HepG2 (cell line): Measurements from ENCODE around the gene TIAM2. TPM values are rescaled to one million over a fixed set of nuclear protein-coding genes. Genes with fewer than 3 reads are reported as not detected.

Source experiments
- ATAC-seq: fragments of 200-7000 bp; cut with Tn5 transposase; 3 replicates; pipeline ENCODE4 v1.9.1; 2020; ENCODE audit warnings: mild to moderate bottlenecking, moderate library complexity
- BruUV-seq: library from RNA; stranded (reverse); fragments of 400-500 nt; replicated peaks from 2 replicates; lab custom pipeline; 2021; lab: Mats Ljungman, UMichigan
- CTCF ChIA-PET: fragments of 300-600 bp; formaldehyde crosslinking; extraction: SDS; loops from one replicate; lab custom pipeline; 2021; ENCODE audit warnings: low total read pairs, inconsistent platforms, low intra/inter-chr PET ratio; lab: Yijun Ruan, JAX
- POLR2A ChIA-PET: fragments of 350-600 bp; sonication (Branson Sonifier 250); formaldehyde crosslinking; loops from one replicate; lab custom pipeline; 2020; ENCODE audit warnings: antibody characterized with exemption, inconsistent platforms; lab: Yijun Ruan, JAX
- DNase-seq: peaks from one replicate; pipeline ENCODE4 v3.0.0-alpha.2; 2015; ENCODE audit warnings: low spot score
- FAIRE-seq: peaks from 3 replicates; lab custom pipeline; 2011; peaks lifted over from hg19 to GRCh38; lab: Jason Lieb, UNC
- H2AFZ ChIP-seq: one replicate; pipeline ENCODE4 v1.6.1; 2011; ENCODE audit warnings: low read length, inconsistent platforms
- H3K27ac ChIP-seq: fragments of 300-600 bp; 3 replicates; pipeline ENCODE4 v1.8.0; 2011; ENCODE audit warnings: mixed run types, mild to moderate bottlenecking, mixed read lengths, low read length, inconsistent platforms; ENCODE audit not compliant: insufficient read depth; ENCODE audit errors: extremely low read length
- H3K27me3 ChIP-seq, 2 experiments: fragments of 200-600 bp in 1 of 2; 2 replicates in 1 of 2; 3 replicates in 1 of 2; pipeline versions ENCODE4 v1.6.0 to v1.8.0; 2011; ENCODE audit warnings: low read length in 2 of 2, mild to moderate bottlenecking in 2 of 2, moderate library complexity in 2 of 2, inconsistent platforms in 1 of 2; ENCODE audit not compliant: insufficient read depth in 2 of 2, control insufficient read depth in 1 of 2
- H3K36me3 ChIP-seq, 2 experiments: fragments of 200-600 bp in 1 of 2; replicated peaks in 1 of 2; 2 replicates in 1 of 2; 3 replicates in 1 of 2; pipeline versions ENCODE4 v1.5.1 to v1.8.0; 2011; ENCODE audit warnings: low read length in 2 of 2, inconsistent platforms in 1 of 2; ENCODE audit not compliant: insufficient read depth in 2 of 2, control insufficient read depth in 1 of 2
- H3K4me1 ChIP-seq: 2 replicates; pipeline ENCODE4 v1.5.1; 2012; ENCODE audit warnings: low read length, inconsistent platforms; ENCODE audit not compliant: insufficient read depth
- H3K4me2 ChIP-seq: 2 replicates; pipeline ENCODE4 v1.6.0; 2011; ENCODE audit warnings: low read depth, low read length, inconsistent platforms
- H3K4me3 ChIP-seq, 3 experiments: fragments of 200-600 bp in 1 of 3; sonication (generic), shearing (Covaris generic) in 1 of 3; replicated peaks in 1 of 3; 2 replicates each; pipeline ENCODE4 v1.5.1; 2011 to 2016; ENCODE audit warnings: low read length in 3 of 3, inconsistent platforms in 2 of 3, low read depth in 2 of 3, mild to moderate bottlenecking in 2 of 3, control low read depth in 1 of 3, mixed read lengths in 1 of 3; ENCODE audit not compliant: insufficient read depth in 1 of 3
- H3K79me2 ChIP-seq: one replicate; pipeline ENCODE4 v1.6.1; 2011; ENCODE audit warnings: low read length, inconsistent platforms; ENCODE audit not compliant: insufficient read depth
- H3K9ac ChIP-seq: 2 replicates; pipeline ENCODE4 v1.6.0; 2011; ENCODE audit warnings: mild to moderate bottlenecking, low read depth, low read length, inconsistent platforms; ENCODE audit not compliant: insufficient read depth
- H3K9me3 ChIP-seq: 2 replicates; pipeline ENCODE4 v1.5.1; 2012; ENCODE audit warnings: mild to moderate bottlenecking, low read length
- H4K20me1 ChIP-seq: 2 replicates; pipeline ENCODE4 v1.6.0; 2011; ENCODE audit warnings: inconsistent platforms, mild to moderate bottlenecking, low read length, moderate library complexity; ENCODE audit not compliant: insufficient read depth
- FOXK2 ChIP-seq: fragments of 450-650 bp; IDR thresholded peaks from 2 replicates; pipeline ENCODE4 v1.6.1; 2016
- MAFF ChIP-seq: IDR thresholded peaks from 2 replicates; pipeline ENCODE4 v1.6.1; 2011; ENCODE audit warnings: low read depth, low read length, improper control_type of control experiment
- SP140L ChIP-seq: sonication (generic); formaldehyde crosslinking; IDR thresholded peaks from 2 replicates; pipeline ENCODE4 v1.4.0; 2020; ENCODE audit warnings: missing genetic modification reagents, borderline replicate concordance
- SUZ12 ChIP-seq: fragments of 150-350 bp; IDR thresholded peaks from 2 replicates; pipeline ENCODE4 v1.6.1; 2014; ENCODE audit warnings: low read depth, low read length
- TBP ChIP-seq: sonication (generic); formaldehyde crosslinking; IDR thresholded peaks from 2 replicates; pipeline ENCODE4 v1.5.0; 2020; ENCODE audit warnings: missing genetic modification reagents
- ZFP62 ChIP-seq: sonication (generic); formaldehyde crosslinking; IDR thresholded peaks from 2 replicates; pipeline ENCODE4 v1.4.0; 2020; ENCODE audit warnings: missing genetic modification reagents
- ZFY ChIP-seq: sonication (generic); formaldehyde crosslinking; IDR thresholded peaks from 2 replicates; pipeline ENCODE4 v1.4.0; 2020; ENCODE audit warnings: missing genetic modification reagents
- ZNF121 ChIP-seq: sonication (generic); formaldehyde crosslinking; IDR thresholded peaks from 2 replicates; pipeline ENCODE4 v1.5.0; 2020; ENCODE audit warnings: mild to moderate bottlenecking, missing genetic modification reagents
- ZNF124 ChIP-seq: sonication (generic); formaldehyde crosslinking; IDR thresholded peaks from 2 replicates; pipeline ENCODE4 v1.4.0; 2020; ENCODE audit warnings: missing genetic modification reagents
- ZNF605 ChIP-seq: sonication (generic); formaldehyde crosslinking; IDR thresholded peaks from 2 replicates; pipeline ENCODE4 v1.8.0; 2022; ENCODE audit warnings: mild to moderate bottlenecking, missing genetic modification reagents
- ZNF703 ChIP-seq: sonication (generic); formaldehyde crosslinking; IDR thresholded peaks from 2 replicates; pipeline ENCODE4 v1.5.1; 2020; ENCODE audit warnings: missing genetic modification reagents, mild to moderate bottlenecking, moderate library complexity, borderline replicate concordance
- WGBS: methylation state at CpG from one replicate; pipeline ENCODE4 v1.1.6; 2017; ENCODE audit warnings: low lambda C conversion rate; 5-methylcytosine and 5-hydroxymethylcytosine counted together
- in situ Hi-C: cut with HindIII; loops from 2 replicates; pipeline ENCODE4 v1.10.0; 2017; ENCODE audit warnings: low pct_unique_long_range_greater_than_20kb; ENCODE audit not compliant: extremely low pct_ligation_motif_present
- intact Hi-C: fragments of 100-400 bp; cut with micrococcal nuclease; formaldehyde crosslinking; loops from one replicate; pipeline ENCODE4 v1.10.0; 2022; ENCODE audit not compliant: unreplicated experiment
- polyA plus RNA-seq, 8 experiments: library from polyadenylated mRNA; depleted of rRNA in 3 of 8; stranded (reverse) in 7 of 8; unstranded in 1 of 8; fragments of >200 nt; fragmentation: Illumina TruSeq in 4 of 8; extraction: Trizol in 4 of 8; gene quantifications; 2 replicates each; pipeline versions ENCODE4 v1.2.1 to v1.2.3, GENCODE V29; 2011 to 2016; ENCODE audit warnings: low read depth in 4 of 8, missing spikeins in 1 of 8, mixed read lengths in 1 of 8; ENCODE audit not compliant: insufficient read depth in 1 of 8
- total RNA-seq, 5 experiments: library from RNA; depleted of rRNA; stranded (reverse); fragments of >200 nt; fragmentation: Illumina TruSeq; extraction: Trizol; gene quantifications; 2 replicates each; pipeline ENCODE4 v1.2.3, GENCODE V29; 2016; ENCODE audit warnings: low read depth in 1 of 5
- TF ChIP-seq, protein P1 (sequence below): sonication (generic); formaldehyde crosslinking; IDR thresholded peaks from 2 replicates; pipeline ENCODE4 v1.8.0; 2022; ENCODE audit warnings: mild to moderate bottlenecking, missing genetic modification reagents, moderate library complexity
- TF ChIP-seq, protein P2 (sequence below): sonication (generic); formaldehyde crosslinking; IDR thresholded peaks from 2 replicates; pipeline ENCODE4 v1.5.0; 2020; ENCODE audit warnings: mild to moderate bottlenecking, missing genetic modification reagents, borderline replicate concordance
- TF ChIP-seq, protein P3 (sequence below): sonication (generic); formaldehyde crosslinking; IDR thresholded peaks from 2 replicates; pipeline ENCODE4 v1.9.0; 2021; ENCODE audit warnings: missing genetic modification reagents, borderline replicate concordance

Gene TIAM2
- total and polyA plus RNA-seq, 2 of the 13 experiments (the other 11 are each of a cell fraction or from before 2014, with no cell fraction given) = 4.1 to 4.5 TPM

DNA sequence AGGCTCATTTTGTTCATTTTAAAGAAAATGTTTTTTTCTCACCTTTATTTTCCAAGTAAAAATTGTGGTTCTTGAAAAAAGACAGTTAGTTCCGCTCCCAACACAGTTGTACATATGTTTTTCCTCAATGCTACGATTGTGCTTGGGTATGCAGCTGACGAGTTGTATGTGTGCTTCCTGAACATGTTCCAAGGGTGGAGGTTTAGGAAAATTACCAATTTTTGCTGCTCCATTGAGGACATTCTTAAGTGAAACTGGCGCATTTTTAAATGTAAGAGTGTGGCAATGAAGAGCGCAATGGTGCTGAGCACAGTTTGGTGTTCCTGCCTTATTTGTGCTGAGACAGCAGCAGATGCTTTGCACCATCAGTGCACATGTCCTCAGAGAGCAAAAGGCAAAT, 198.4 kb downstream of the TIAM2 start:
- DNase-seq (no peak), FAIRE-seq (no peak), ATAC-seq (no peak)
- H3K9me3 ChIP-seq = no peaks in the 10 kb centered on the region
- H3K4me1 ChIP-seq = peaks cover 14% of the 10 kb centered on the region
- H3K27ac ChIP-seq = no peak overlapping the region
- in situ Hi-C loops = no loop called here
- H3K79me2 ChIP-seq = no peaks in the 10 kb centered on the region
- no peaks in the 10 kb centered on the region for H3K36me3 ChIP-seq
- 79% methylated on average over 5 of the region's 5 CpGs for WGBS
- CTCF ChIA-PET = no interaction called here
- intact Hi-C loops = no loop called here
- BruUV-seq = no TSS peak
- no peak overlapping the region for H2AFZ ChIP-seq
- TF ChIP-seq MAFF = 0 out of 2 replicates have a peak, but pooled peaks have one; percentile 25
- TF ChIP-seq, protein P1, sequence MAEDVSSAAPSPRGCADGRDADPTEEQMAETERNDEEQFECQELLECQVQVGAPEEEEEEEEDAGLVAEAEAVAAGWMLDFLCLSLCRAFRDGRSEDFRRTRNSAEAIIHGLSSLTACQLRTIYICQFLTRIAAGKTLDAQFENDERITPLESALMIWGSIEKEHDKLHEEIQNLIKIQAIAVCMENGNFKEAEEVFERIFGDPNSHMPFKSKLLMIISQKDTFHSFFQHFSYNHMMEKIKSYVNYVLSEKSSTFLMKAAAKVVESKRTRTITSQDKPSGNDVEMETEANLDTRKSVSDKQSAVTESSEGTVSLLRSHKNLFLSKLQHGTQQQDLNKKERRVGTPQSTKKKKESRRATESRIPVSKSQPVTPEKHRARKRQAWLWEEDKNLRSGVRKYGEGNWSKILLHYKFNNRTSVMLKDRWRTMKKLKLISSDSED (CRISPR knock-in tag) = no peak
- TF ChIP-seq, protein P2, sequence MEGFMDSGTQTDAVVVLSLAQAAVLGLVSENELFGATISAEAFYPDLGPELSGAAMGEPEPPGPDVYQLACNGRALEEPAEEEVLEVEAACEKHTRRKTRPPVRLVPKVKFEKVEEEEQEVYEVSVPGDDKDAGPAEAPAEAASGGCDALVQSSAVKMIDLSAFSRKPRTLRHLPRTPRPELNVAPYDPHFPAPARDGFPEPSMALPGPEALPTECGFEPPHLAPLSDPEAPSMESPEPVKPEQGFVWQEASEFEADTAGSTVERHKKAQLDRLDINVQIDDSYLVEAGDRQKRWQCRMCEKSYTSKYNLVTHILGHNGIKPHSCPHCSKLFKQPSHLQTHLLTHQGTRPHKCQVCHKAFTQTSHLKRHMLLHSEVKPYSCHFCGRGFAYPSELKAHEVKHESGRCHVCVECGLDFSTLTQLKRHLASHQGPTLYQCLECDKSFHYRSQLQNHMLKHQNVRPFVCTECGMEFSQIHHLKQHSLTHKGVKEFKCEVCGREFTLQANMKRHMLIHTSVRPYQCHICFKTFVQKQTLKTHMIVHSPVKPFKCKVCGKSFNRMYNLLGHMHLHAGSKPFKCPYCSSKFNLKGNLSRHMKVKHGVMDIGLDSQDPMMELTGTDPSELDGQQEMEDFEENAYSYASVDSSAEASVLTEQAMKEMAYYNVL (CRISPR knock-in tag) = no peak
- POLR2A ChIA-PET = no interaction called here
- H3K9ac ChIP-seq = no peak overlapping the region
- H3K4me3 ChIP-seq = no peak overlapping the region
- no peak overlapping the region for H3K4me2 ChIP-seq
- H3K27me3 ChIP-seq = no peaks in the 10 kb centered on the region
- no peaks in the 10 kb centered on the region for H4K20me1 ChIP-seq

DNA sequence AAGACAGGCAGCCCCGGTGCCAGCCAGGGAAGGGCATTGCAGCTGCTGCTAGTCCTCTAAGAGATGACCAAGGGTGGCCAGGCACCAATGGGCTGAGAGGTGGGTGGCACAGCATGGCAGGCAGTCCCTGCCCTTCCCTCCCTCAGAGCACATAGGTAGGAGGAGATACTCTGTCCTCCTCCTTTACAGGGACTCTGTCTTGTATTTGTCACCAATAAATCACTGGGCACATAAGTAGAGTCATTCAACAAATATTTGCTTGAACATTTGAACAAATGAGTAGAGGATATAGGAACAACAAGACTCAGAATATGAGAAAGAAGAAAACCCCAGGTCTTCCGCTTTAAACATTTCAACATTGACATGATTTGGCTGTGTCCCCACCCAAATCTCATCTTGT, 199.3 kb downstream of the TIAM2 start:
- in situ Hi-C loops = no loop called here
- no peak for TF ChIP-seq ZNF124 (CRISPR knock-in tag)
- no peak for TF ChIP-seq ZNF121 (CRISPR knock-in tag)
- no peak for TF ChIP-seq TBP (CRISPR knock-in tag)
- no peak for TF ChIP-seq FOXK2
- no peak for TF ChIP-seq ZFY
- TF ChIP-seq SP140L (CRISPR knock-in tag) = no peak
- TF ChIP-seq, protein P3, sequence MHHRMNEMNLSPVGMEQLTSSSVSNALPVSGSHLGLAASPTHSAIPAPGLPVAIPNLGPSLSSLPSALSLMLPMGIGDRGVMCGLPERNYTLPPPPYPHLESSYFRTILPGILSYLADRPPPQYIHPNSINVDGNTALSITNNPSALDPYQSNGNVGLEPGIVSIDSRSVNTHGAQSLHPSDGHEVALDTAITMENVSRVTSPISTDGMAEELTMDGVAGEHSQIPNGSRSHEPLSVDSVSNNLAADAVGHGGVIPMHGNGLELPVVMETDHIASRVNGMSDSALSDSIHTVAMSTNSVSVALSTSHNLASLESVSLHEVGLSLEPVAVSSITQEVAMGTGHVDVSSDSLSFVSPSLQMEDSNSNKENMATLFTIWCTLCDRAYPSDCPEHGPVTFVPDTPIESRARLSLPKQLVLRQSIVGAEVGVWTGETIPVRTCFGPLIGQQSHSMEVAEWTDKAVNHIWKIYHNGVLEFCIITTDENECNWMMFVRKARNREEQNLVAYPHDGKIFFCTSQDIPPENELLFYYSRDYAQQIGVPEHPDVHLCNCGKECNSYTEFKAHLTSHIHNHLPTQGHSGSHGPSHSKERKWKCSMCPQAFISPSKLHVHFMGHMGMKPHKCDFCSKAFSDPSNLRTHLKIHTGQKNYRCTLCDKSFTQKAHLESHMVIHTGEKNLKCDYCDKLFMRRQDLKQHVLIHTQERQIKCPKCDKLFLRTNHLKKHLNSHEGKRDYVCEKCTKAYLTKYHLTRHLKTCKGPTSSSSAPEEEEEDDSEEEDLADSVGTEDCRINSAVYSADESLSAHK (CRISPR knock-in tag) = no peak
- no peak for TF ChIP-seq SUZ12
- TF ChIP-seq ZFP62 = no peak
- TF ChIP-seq ZNF605 (CRISPR knock-in tag) = no peak
- no peak for TF ChIP-seq ZNF703
- TF ChIP-seq, all 625 proteins: peak for 0

More for the DNA sequence above, 199.3 kb downstream of the TIAM2 start:
- no peaks in the 10 kb centered on the region for H3K36me3 ChIP-seq
- POLR2A ChIA-PET = no interaction called here
- no peaks in the 10 kb centered on the region for H4K20me1 ChIP-seq
- no peak overlapping the region for H3K27ac ChIP-seq
- FAIRE-seq (no peak), ATAC-seq (no peak; the same call in 2 of the 3 replicates), DNase-seq (no peak)
- H3K9me3 ChIP-seq = no peaks in the 10 kb centered on the region
- no peak overlapping the region for H3K4me2 ChIP-seq
- peaks cover 6% of the 10 kb centered on the region for H3K4me1 ChIP-seq
- H3K9ac ChIP-seq = no peak overlapping the region
- no TSS peak for BruUV-seq
- CTCF ChIA-PET = no interaction called here
- H2AFZ ChIP-seq = no peak overlapping the region
- H3K79me2 ChIP-seq = no peaks in the 10 kb centered on the region
- H3K4me3 ChIP-seq = no peak overlapping the region
- intact Hi-C loops = no loop called here
- WGBS = 74% methylated on average over 2 of the region's 2 CpGs
- H3K27me3 ChIP-seq = no peaks in the 10 kb centered on the region
